ENCODE results near the gene NPIPA1. TPM values are rescaled to one million over a fixed set of nuclear protein-coding genes. Genes with fewer than 3 reads are reported as not detected.
"Not testable (repeated sequence)": the region's sequence is repeated elsewhere in the genome, so short reads cannot be mapped to it uniquely, and the experiment has no call there.

Gene NPIPA1
- polyA plus RNA-seq, 2 of the 4 experiments (the other 2 are of a cell fraction): 59.9 to 62.7 TPM

- no peaks in the 10 kb centered on the region for H3K4me1 ChIP-seq
- 0 out of 3 replicates have a peak, but pooled peaks cover 5% of the 10 kb centered on the region for H3K9me3 ChIP-seq
- no peak overlapping the region for H3K27ac ChIP-seq
- no peak for TF ChIP-seq POLR2A (IDR thresholded peaks at IDR 0.05; ENCODE audit: low read length)
- TF ChIP-seq BHLHE40 (IDR thresholded peaks at IDR 0.05; ENCODE audit: low read depth, low read length): no peak
- no peak for TF ChIP-seq RARB (CRISPR knock-in tag; IDR thresholded peaks at IDR 0.05)
- no peak for DNase-seq (ENCODE audit: low read depth in 1 of 2, low spot score in 1 of 2)
- ChIA-PET CTCF (interaction anchor here (0.6 kb wide), 1 partner anchor 8 kb away, joined by 4 read pairs; no protein-coding TSS in a partner anchor), POLR2A (no interaction called here)
- 40% methylated on average over 8 of the region's 8 CpGs for WGBS (ENCODE audit: missing lambda C conversion rate)
- H3K4me3 ChIP-seq: no peak overlapping the region
- no peak overlapping the region for H3K4me2 ChIP-seq
- peak; percentile 30 to 36; a peak in 5 of 6 replicates for ATAC-seq
- FAIRE-seq: no peak
Measured at GRCh38 chr16:14963281-14964173, 26.3 kb downstream of the NPIPA1 start.

DNA sequence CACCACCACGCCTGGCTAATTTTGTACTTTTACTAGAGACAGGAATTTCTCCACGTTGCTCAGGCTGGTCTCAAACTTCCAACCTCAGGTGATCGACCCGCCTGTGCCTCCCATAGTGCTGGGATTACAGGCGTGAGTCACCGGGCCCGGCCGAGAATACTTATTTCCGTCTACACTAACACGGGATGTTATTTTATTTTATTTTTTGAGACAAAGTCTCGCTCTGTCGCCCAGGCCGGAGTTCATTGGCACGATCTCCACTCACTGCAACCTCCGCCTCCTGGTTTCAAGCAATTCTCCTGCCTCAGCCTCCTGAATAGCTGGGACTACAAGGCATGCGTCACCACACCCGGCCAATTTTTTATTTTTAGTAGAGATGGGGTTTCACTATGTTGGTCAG lies 28.1 kb downstream of the NPIPA1 start:
- ChIA-PET CTCF (no interaction called here), POLR2A (no interaction called here)
- H3K4me3 ChIP-seq: no peak overlapping the region
- TF ChIP-seq CBX8 (IDR thresholded peaks at IDR 0.05) (no peak), HDAC2 (IDR thresholded peaks at IDR 0.05) (no peak), RCOR1 (IDR thresholded peaks at IDR 0.05; ENCODE audit: low read depth, low read length) (no peak), FOSL2 (IDR thresholded peaks at IDR 0.05) (no peak), FOSL2 (CRISPR knock-in tag; IDR thresholded peaks at IDR 0.05) (no peak), CBX2 (IDR thresholded peaks at IDR 0.05; ENCODE audit: borderline replicate concordance, low read depth) (no peak), POLR2A (IDR thresholded peaks at IDR 0.05; ENCODE audit: low read length) (no peak), ESRRA (IDR thresholded peaks at IDR 0.05; ENCODE audit: borderline replicate concordance, low read length) (no peak), CHD4 (IDR thresholded peaks at IDR 0.05; ENCODE audit: borderline replicate concordance) (no peak), RFX5 (IDR thresholded peaks at IDR 0.05) (no peak), HES2 (IDR thresholded peaks at IDR 0.05) (no peak), RNF2 (IDR thresholded peaks at IDR 0.05; ENCODE audit: borderline replicate concordance, low read depth) (no peak)
- TF ChIP-seq, protein P1, sequence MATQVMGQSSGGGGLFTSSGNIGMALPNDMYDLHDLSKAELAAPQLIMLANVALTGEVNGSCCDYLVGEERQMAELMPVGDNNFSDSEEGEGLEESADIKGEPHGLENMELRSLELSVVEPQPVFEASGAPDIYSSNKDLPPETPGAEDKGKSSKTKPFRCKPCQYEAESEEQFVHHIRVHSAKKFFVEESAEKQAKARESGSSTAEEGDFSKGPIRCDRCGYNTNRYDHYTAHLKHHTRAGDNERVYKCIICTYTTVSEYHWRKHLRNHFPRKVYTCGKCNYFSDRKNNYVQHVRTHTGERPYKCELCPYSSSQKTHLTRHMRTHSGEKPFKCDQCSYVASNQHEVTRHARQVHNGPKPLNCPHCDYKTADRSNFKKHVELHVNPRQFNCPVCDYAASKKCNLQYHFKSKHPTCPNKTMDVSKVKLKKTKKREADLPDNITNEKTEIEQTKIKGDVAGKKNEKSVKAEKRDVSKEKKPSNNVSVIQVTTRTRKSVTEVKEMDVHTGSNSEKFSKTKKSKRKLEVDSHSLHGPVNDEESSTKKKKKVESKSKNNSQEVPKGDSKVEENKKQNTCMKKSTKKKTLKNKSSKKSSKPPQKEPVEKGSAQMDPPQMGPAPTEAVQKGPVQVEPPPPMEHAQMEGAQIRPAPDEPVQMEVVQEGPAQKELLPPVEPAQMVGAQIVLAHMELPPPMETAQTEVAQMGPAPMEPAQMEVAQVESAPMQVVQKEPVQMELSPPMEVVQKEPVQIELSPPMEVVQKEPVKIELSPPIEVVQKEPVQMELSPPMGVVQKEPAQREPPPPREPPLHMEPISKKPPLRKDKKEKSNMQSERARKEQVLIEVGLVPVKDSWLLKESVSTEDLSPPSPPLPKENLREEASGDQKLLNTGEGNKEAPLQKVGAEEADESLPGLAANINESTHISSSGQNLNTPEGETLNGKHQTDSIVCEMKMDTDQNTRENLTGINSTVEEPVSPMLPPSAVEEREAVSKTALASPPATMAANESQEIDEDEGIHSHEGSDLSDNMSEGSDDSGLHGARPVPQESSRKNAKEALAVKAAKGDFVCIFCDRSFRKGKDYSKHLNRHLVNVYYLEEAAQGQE (IDR thresholded peaks at IDR 0.05): no peak
- TF ChIP-seq, protein P2, sequence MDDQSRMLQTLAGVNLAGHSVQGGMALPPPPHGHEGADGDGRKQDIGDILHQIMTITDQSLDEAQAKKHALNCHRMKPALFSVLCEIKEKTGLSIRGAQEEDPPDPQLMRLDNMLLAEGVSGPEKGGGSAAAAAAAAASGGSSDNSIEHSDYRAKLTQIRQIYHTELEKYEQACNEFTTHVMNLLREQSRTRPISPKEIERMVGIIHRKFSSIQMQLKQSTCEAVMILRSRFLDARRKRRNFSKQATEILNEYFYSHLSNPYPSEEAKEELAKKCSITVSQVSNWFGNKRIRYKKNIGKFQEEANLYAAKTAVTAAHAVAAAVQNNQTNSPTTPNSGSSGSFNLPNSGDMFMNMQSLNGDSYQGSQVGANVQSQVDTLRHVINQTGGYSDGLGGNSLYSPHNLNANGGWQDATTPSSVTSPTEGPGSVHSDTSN (IDR thresholded peaks at IDR 0.05): no peak
- H3K4me2 ChIP-seq: no peak overlapping the region
- no peak for FAIRE-seq
- no peak overlapping the region for H3K27ac ChIP-seq
- 78% methylated on average over 17 of the region's 17 CpGs for WGBS (ENCODE audit: missing lambda C conversion rate)
- no peak for DNase-seq (ENCODE audit: low read depth in 1 of 2, low spot score in 1 of 2)
- H3K9me3 ChIP-seq: 0 out of 3 replicates have a peak, but pooled peaks cover 5% of the 10 kb centered on the region
- ATAC-seq: no peak
- peaks cover 3% of the 10 kb centered on the region for H3K4me1 ChIP-seq

GRCh38 chr16:14969795-14970194 lies 32.6 kb downstream of the NPIPA1 start:
- WGBS (ENCODE audit: missing lambda C conversion rate): 91% methylated on average over 3 of the region's 3 CpGs
- FAIRE-seq; H3K4me3 ChIP-seq; CTCF ChIA-PET; DNase-seq (ENCODE audit: low read depth in 1 of 2, low spot score in 1 of 2); POLR2A ChIA-PET; H3K9me3 ChIP-seq; ATAC-seq; H3K27ac ChIP-seq; H3K4me2 ChIP-seq: not testable (repeated sequence)
- peaks cover 14% of the 10 kb centered on the region for H3K4me1 ChIP-seq

DNA sequence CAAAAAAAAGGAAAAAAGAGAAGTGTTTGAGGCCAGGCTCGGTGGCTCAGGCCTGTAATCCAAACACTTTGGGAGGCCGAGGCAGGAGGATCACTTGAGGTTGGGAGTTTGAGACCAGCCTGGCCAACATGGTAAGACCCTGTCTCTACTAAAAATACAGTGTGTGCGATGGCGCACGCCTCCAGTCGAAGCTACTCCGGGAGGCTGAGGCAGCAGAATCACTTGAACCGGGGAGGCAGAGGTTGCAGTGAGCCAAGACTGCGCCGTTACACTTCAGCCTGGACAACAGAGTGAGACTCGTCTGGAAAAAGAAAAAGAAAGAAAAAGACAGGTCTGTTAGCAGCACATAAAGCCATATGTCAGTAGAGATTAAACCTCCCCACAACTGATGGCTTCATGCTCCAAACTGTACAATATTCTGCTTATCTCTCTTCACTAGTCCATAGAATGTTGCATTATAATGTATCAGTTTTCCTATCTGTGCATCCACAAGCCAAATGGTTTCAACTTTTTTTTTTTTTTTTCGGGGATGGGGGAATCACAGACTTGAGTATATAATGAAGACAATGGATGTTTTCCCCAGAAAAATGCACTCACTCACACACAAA lies 34.5 kb downstream of the NPIPA1 start:
- ATAC-seq: not testable (repeated sequence)

GRCh38 chr16:14973785-14974322 lies 36.6 kb downstream of the NPIPA1 start:
- POLR2A ChIA-PET; FAIRE-seq; DNase-seq (ENCODE audit: low read depth in 1 of 2, low spot score in 1 of 2); ATAC-seq; H3K9me3 ChIP-seq: not testable (repeated sequence)
- H3K4me2 ChIP-seq: peak overlapping the region; percentile 84
- peak overlapping the region; percentile 85 for H3K4me3 ChIP-seq
- CTCF ChIA-PET: interaction anchor here (0.6 kb wide), 1 partner anchor 772 kb away, joined by 3 read pairs; no protein-coding TSS in a partner anchor
- peaks cover 24% of the 10 kb centered on the region for H3K4me1 ChIP-seq
- WGBS (ENCODE audit: missing lambda C conversion rate): 41% methylated on average over 14 of the region's 14 CpGs
- H3K27ac ChIP-seq: peak overlapping the region; percentile 83 to 87

More for the DNA sequence above, 34.5 kb downstream of the NPIPA1 start:
- peaks cover 21% of the 10 kb centered on the region for H3K4me1 ChIP-seq
- H3K9me3 ChIP-seq; H3K27ac ChIP-seq; POLR2A ChIA-PET; CTCF ChIA-PET; DNase-seq (ENCODE audit: low read depth in 1 of 2, low spot score in 1 of 2); H3K4me3 ChIP-seq; H3K4me2 ChIP-seq; FAIRE-seq: not testable (repeated sequence)
- WGBS (ENCODE audit: missing lambda C conversion rate): 87% methylated on average over 12 of the region's 12 CpGs
